GM18507 (cell line): Measurements from ENCODE around the gene KRT17.

Experiments used
- DNase-seq: peaks from one replicate; pipeline ENCODE4 v3.0.0; 2011; ENCODE audit warnings: low read depth; ENCODE audit not compliant: insufficient read length; ENCODE audit errors: extremely low spot score
- FAIRE-seq: peaks from 2 replicates; lab custom pipeline; 2011; peaks lifted over from hg19 to GRCh38; lab: Jason Lieb, UNC

Gene KRT17

GRCh38 chr17:41624208-41625101, at the start of gene KRT17:
TSS of gene KRT17 (minus strand) at chr17:41624575. CDS start at chr17:41624509, 66 bp downstream.
- no peak for FAIRE-seq
- no peak for DNase-seq

DNA sequence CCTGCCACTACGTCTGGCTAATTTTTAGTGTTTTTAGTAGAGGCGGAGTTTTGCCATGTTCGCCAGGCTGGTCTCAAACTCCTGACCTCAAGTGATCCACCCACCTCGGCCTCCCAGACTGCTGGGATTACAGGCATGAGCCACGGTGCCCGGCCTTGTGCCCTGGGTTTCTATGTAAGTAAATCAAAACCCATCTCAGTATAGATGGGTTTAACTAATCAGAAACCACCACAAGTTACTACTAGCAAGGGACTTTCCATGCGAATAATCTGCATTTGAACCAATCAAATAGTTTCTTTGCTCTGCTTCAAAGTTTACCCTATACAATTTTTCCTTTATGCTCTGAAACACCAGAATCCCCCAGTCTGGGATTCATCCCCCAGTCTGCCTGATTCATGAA, 47.8 kb upstream of the KRT17 start:
- FAIRE-seq: no peak
- no peak for DNase-seq

- FAIRE-seq (no peak), DNase-seq (no peak)
Measured at GRCh38 chr17:41667280-41668041, 43.1 kb upstream of the KRT17 start.

- FAIRE-seq (peak; percentile 85), DNase-seq (no peak)
Measured at GRCh38 chr17:41666708-41667279, 42.4 kb upstream of the KRT17 start.

- FAIRE-seq: no peak
- DNase-seq: no peak
Measured at GRCh38 chr17:41666237-41666641, 41.9 kb upstream of the KRT17 start.

DNA sequence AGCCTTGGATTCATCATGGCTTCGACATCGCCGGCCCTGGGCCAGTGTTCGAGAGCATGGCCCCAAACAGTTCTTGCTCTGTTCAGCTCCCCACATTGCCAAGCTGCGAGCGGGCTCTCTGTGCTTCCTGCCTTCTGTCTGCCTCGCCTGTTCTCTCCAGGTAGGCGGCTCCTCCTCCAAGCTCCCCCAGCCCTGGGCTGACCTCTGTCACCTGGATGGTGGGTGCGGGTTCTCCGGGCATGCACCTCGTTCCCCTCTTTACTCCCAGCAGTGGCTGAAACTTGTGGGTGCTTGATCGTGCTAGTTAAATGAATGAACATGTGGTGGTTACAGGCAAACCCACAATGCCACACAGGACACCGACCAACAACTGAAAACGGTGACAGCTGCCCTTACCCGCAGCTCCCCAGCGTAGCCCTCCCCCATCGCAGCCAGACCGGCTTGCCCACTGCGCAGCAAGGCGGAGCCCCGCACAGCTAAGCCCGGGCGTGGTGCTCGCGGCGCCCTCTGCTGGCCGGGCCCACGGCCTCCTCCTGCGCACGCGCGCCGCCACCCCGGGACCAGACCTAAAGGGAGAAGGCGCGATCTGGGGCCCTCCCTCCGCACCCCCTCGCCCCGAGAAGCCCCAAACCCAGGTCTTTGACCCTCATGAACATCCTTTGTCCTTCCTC, 41.3 kb upstream of the KRT17 start:
- peak; percentile 73 for FAIRE-seq
- DNase-seq: peak; percentile 85

DNA sequence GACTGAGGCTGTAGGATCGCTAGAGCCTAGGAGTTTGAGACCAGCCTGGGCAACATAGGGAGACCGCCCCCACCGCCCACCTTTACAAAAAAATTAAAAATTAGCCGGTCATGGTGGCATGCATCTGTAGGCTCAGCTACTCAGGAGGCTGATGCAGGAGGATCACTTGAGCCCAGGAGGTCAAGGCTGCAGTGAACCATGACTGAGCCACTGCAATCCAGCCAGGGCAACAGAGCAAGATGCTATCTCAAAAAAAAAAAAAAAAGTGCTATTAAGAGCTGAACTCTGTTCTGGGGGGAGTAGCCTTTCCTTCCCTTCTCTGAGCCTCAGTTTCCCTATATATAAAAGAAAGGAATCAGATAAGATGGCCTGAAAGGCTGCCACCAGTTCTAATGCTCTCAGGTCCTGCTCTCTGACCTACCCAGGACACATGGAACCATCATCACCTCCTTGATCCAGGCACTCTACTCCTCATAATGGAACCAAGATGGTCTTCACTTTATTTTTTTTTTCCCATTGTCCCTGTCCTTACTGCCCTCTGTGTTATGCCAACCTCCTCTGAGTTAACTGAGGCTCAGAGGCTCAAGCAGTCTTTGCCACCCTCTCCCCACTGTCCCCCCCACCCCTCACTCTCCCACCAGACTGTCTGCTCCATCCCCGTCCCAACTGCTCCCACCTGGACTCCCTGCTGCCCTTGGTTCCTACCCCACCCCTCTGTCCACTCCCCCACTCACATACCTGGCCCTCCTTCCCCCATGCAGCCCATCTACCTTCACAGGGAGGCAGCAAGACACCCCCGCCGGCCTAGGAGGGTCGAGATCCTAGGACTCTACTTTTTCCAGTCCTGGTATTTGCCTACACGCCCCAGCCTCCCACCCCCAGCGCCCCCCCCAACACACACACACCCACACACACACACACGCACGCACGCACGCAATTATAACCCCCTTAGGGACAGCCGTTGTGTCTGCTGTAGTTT, 40.5 kb upstream of the KRT17 start:
- FAIRE-seq: no peak
- no peak for DNase-seq

GRCh38 chr17:41664172-41664457, 39.7 kb upstream of the KRT17 start:
- DNase-seq (no peak), FAIRE-seq (no peak)

DNA sequence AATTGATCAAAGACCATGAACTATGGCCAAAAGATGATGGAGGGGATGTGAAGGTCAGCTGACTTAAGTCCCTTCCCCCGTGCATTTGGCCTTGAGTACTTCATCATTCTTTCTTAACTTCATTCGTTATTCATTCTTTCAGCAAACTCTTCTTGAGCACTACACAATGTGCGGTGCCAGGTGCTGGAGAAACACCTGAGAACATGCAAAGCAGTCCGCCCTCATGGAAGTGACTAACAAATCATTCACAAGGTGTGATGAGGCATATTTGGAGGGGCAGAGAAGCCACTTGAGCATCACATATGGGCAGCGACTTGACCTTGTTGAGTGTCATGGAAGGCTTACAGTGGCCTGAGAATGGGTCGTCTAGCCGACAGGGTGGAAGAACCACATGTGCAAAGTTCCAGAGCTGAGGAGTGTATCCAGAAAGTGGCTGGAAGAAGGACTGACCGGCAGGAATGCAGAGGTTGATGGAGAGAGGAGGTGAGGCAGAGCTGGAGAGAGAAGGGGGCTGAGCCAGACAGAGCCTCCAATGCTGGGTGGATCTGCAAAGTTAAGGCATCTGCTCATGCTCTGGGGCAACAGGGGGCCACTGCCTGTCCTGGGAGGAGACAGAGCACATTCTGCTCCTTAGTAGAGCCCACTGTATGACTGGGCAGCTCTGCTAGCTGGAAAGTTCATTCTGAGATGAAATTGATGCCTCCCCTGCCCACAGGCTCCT, 39.2 kb upstream of the KRT17 start:
- FAIRE-seq (no peak), DNase-seq (no peak)

DNA sequence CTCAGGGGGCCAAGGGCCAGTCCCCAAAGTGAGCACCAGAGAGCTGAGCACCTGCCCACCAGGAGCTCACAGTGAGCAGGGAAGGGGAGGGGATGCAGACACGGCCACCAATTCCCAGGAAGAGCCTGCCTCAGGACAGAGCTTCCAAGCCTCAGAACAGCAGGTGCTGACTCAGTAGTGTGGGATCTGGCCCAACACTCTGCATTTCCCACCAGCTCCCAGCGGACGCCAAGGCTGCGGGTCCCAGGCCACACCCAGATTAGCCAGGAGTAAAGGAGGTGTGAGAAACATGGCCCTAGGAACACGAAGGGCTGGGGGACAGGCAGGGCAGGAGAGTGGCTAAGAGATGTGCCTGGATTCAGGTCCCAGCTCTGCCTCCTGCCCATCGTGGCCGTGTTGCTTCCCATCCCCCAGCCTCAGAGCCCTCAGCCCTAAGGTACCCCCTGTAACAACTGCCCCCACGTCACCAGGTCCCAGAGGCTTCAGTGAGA, 35.9 kb upstream of the KRT17 start:
- DNase-seq (no peak), FAIRE-seq (no peak)

- no peak for DNase-seq
- FAIRE-seq: no peak
Measured at GRCh38 chr17:41659427-41660212, 35.2 kb upstream of the KRT17 start.

GRCh38 chr17:41658846-41659245, 34.5 kb upstream of the KRT17 start:
- no peak for FAIRE-seq
- no peak for DNase-seq

DNA sequence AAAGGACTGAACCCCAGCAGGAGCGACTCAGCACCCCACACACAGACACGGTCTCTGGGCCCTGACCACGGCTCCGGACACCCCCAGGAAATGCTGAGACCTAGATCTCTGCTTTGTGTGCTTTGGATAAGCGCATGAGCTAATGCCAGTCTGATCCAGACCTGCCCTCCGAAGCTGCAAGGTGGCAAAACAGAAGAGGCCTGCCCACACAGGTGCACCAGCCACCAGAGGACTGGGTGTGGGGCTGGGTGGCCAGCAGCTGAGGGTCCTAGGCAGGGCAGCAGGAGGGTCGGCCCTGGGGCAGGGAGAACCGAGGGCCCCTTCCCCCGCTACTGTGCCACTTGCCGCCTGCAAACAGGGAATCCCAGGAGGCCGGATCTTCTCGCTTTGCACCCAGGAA, 33.6 kb upstream of the KRT17 start:
- FAIRE-seq: no peak

GRCh38 chr17:41657176-41657754, 32.9 kb upstream of the KRT17 start:
- no peak for DNase-seq
- FAIRE-seq: no peak

More for the DNA sequence above, 33.6 kb upstream of the KRT17 start:
- no peak for DNase-seq

- no peak for DNase-seq
- FAIRE-seq: no peak
Measured at GRCh38 chr17:41656249-41657023, 32.1 kb upstream of the KRT17 start.

GRCh38 chr17:41655611-41656111, 31.3 kb upstream of the KRT17 start:
- FAIRE-seq (no peak), DNase-seq (no peak)
